Activated CD8-positive, alpha-beta memory T cell treated with anti-CD3 and anti-CD28 coated beads for 4 hours (primary cell): ENCODE measurements around the gene LPCAT1.
"Not testable (repeated sequence)": the region's sequence is repeated elsewhere in the genome, so short reads cannot be mapped to it uniquely, and the experiment has no call there.

Source experiments
- DNase-seq, 2 donors: peaks; one replicate each; pipeline ENCODE4 v3.0.0-alpha.2; 2020; ENCODE audit warnings: low read depth in 2 of 2

Gene LPCAT1

DNA sequence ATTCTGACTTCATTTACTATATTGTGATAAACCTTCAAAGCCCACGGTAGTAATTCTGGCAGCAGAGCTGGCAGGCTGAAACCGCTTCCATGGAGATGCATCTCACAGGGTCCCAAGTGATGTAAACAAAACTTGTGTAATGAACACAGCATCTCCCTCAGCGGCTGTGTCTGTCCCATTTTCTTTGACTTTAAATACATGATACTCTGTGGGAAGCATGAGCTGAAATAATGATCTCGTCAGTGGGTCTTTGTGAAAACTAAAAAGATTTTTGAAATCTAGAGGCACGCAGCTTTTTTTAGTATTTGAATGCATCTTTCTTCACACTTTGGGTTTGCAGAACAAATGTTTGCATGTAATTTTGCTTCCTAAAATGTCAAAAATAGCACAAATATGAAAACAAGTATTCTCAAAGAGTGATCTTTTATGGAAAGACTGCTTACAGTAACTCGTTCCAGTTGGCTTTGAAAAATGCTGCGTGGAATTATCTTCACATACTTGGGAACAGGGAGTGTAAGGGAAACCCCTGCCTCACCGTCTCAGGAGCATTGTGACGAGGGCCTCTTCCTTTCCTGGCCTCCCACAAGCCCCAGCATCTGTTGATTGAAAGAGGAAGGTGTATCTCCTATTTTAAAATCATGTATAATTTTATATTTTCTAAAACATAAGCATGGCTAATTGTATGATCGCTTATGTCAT lies 18.1 kb upstream of the LPCAT1 start:
- DNase-seq, result no peak

DNA sequence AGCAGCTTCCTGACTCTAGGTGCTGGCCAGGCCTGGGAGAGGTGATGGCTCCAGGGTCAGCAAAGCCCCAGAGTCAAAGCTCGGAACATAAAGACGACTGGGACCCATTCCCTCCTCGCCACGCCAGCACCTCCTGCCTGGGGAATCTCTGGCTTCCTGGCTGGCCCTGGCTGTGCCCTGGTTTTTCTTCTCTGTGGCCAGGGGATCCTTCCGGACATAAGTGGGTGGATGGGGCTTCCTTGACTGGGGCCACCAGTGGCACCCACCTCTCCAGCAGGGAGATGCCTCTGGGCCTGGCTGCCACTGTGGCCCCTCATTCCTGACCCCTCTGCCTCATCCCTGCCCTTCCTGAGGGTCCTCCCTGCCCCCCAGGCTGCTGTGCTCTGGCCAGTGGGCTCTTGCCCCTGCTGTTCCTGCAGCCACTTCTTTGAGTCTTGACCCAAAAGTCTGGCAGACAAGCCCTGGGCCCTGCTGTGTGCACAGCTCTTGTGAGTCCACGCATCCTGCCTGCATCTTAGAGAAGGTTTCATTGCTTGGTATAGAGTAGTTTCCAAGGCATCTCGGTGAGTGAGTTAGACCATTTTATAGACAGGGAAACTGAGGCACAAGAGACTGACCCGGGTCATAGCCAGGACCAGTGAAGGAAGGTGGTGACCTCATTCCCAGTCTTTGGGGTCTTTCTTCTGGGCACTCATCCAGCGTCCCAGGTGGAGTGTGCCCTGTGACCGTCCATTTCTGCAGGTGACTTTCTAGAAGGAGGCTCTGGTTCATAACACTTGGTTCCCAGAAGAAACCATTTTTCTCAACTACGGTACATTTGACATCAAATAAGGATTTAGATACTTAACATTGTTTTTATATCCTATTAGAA lies 17.3 kb upstream of the LPCAT1 start:
- no peak for DNase-seq

DNA sequence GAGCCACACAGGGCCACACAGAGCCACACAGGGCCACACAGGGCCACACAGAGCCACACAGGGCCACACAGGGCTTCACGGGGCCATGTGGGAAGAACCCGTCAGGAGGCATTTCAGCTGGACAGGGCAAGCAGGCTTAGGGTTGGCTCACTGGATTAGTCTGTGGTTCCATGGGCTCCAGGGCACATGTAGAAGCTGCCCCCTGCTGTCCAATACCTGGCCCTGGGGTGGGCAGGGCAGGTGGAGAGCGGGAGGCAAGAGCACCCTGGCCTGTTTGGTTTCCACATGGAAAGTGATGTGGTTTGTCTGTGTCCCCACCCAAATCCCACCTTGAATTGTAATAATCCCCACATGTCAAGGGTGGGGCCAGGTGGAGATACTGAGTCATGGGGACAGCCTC lies 16.4 kb upstream of the LPCAT1 start:
- DNase-seq, result no peak

DNA sequence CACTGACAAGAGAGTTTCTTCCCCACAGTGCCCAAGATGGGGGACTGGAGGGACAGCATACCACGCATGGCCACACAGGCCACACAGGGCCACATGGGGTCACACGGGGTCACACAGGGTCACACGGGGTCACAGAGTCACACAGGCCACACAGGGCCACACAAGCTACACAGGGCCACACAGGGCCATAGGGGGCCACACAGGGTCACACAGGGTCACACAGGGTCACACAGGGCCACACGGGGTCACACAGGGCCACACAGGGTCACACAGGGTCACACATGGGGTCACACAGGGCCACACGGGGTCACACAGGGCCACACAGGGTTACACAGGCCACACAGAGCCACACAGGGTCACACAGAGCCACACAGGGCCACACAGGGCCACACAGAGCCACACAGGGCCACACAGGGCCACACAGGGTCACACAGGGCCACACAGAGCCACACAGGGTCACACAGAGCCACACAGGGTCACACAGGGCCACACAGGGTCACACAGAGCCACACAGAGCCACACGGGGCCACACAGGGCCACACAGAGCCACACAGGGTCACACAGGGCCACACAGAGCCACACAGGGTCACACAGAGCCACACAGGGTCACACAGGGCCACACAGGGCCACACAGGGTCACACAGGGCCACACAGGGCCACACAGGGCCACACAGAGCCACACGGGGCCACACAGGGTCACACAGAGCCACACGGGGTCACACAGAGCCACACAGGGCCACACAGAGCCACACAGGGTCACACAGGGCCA lies 15.8 kb upstream of the LPCAT1 start:
- DNase-seq, result not testable (repeated sequence)

DNA sequence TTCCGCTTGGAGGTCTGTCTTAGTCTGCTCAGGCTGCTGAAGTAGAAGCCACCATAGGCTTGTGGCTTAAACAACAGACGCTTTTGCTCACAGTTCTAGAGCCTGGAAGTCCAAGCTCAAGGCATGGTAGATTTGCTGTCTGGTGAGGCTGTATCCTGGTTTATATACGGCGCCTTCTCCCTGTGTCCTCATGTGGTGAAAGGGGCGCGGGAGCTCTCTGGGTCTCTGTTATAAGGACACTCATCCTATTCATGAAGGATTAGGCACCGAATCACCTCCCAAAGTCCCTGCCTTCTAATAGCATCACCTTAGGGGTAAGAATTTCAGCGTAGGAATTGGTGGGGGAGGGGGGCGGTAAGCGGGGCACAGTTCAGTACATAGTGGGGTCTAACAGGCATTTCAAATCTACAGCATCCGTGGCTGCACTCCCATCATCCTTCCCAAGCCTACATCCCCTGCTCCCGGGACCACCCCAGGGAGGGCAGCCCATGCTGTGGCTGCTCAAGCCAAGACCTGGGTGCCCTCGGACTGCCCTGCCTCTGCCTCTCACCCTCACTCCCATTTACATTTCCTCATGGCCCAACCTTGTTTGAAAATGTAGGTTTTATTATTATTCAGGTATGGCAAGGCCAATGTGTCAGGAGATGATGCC lies 15.1 kb upstream of the LPCAT1 start:
- no peak for DNase-seq

DNA sequence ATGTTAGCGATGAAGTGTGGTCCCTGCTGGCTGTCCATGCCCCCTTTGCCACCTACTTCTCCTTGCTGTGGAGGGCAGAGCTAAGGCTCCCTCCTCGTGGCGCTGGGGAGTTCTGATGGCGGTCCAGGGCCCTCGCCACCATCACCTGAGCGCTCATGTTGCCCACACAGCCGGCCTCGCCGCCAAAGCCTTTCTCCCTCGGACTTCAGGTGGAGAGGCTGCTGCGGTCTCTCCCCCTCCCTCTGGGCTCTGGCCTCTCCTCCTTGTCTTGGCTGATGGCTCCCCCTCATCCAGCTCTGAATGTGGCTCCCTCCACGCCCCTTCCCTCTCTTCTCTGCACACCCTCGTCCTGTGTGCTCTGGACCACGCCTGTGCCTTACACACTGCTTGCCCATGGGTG lies 14.5 kb upstream of the LPCAT1 start:
- no peak for DNase-seq

DNA sequence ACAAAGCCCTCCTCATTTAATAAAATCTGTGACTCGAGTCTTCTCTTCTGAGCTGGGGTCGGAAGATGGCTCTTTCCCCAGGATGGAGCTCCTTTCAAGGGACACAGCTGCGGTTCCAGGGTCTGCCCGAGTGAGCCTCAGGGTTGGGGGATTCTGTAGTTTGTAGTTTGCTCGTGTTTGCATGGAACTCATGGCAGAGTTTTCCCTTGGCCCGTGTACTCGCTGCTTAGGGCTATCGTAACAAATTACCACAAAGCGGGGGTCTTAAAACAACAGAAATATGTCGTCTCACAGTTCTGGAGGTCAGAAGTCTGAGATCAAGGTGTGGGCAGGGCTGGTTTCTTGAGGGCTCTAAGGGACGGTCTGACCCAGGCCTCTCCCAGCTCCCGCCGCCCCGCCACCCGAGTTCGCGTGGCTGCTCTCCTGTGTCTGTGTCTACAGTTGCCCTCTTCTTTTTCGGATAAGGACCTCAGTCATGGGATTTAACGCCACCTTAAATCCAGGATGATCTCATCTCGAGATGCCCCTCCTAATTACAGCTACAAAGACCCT lies 13.9 kb upstream of the LPCAT1 start:
- no peak for DNase-seq

DNA sequence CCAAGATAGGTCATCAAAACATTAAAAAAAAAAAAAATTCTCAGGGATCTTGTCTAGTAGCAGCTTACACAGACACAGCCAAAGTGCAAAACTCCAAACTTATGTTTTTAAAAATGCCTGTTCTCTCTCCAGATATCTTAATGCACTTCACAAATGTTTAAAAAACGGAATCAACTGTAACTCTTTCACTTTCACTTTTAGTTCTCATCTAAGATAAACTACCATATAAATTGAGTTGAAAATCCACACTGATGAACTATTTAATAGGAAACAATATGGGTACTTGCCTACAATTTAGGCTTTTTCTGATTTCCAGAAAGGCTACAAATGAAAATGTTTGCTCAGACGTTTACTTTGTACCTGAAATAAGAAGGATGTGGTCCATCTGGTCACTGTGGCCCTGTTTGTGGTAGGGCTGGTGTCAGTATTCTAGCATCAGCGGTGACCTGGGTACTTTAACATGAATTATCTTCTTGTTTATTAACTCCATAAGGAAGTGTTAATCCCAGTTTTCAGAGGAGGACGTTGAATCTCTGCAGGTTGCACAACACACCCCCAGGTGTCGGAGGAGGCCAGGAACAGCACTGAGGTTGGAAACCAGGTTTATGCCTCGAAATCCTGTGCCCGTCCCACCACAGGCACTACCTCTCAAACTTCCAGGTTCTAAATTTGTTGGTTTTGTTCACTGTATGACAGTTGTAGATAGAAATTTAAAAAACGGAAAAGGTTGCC lies 13.3 kb upstream of the LPCAT1 start:
- DNase-seq, result no peak

DNA sequence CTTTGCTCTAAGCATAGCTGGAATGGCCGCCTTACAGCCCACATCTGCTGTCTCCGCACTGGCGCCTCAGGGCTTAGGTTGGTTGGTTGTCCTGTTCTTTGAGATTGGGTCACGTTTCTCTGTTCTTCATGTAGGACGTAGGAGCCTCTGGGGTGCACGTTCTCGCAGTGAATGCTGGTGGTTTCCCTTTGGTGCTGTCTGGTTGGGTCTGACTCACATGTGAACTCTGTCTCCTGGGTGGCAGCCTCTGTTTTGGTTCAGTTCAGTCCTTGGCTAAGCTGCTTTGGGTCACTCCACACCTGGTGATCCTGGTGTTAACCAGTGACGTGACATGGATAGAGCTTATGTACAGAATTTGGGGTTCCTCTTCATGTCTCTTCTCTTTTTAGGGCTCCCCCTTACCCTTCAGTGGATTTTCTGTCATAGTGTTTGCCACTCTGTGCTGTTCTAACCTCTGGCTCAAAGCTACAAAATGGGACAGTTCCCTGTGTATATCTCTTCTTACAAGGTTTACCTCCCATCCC lies 12.6 kb upstream of the LPCAT1 start:
- peak; percentile 41 to 45 for DNase-seq

DNA sequence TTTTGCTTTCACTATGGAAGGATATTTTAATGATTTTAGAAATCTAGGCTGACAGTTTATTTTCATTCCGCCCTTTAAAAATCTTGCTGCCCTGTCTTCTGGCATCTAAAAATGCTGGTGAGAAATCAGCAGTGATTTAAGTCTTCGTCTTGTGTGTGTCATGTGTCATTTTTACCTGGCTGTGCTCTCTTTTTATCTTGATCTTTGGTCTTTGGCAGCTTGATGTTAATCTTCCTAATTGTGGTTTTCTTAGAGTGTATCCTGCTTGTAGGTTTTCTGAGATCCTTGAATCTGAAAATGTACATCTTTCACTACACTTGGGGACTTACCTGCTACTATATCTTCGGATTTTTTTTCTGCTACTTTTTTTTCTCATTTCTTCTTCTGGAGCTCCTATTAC lies 11.9 kb upstream of the LPCAT1 start:
- DNase-seq, result no peak

DNA sequence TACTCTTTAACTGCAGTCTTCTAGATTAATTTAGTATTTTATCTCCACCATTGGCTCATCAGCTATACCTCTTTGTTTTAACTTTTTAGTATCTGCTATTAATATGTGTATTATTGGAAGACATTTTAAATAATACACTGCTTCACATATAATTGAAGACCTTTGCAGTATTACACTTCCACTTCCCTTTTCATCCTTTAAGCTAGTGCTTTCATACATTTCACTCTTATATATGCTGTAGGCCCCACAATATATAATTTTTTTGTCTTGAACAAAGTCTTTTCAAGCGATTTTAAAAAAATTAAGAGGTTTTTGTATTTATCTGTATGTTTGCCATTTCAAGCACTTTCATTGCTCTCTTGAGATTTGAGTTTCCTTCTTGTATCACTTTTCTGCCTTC lies 8.6 kb upstream of the LPCAT1 start:
- DNase-seq, result no peak

DNA sequence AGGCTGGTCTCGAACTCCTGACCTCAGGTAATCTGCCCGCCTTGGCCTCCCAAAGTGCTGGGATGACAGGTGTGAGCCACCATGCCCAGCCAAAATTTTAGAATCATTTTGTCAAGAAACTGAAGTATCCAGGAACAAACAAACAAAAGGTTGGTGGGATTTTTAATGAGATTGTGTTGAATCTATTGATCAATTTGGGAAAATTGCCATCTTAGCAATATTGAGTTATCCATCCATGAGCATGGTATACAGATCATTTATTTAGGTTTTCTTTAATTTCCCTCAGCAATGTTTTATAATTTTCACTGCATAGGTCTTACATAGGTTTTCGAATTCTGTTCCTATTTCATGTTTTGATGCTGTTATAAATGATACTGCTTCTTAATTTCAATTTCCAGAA lies 5.7 kb upstream of the LPCAT1 start:
- DNase-seq, result no peak

DNA sequence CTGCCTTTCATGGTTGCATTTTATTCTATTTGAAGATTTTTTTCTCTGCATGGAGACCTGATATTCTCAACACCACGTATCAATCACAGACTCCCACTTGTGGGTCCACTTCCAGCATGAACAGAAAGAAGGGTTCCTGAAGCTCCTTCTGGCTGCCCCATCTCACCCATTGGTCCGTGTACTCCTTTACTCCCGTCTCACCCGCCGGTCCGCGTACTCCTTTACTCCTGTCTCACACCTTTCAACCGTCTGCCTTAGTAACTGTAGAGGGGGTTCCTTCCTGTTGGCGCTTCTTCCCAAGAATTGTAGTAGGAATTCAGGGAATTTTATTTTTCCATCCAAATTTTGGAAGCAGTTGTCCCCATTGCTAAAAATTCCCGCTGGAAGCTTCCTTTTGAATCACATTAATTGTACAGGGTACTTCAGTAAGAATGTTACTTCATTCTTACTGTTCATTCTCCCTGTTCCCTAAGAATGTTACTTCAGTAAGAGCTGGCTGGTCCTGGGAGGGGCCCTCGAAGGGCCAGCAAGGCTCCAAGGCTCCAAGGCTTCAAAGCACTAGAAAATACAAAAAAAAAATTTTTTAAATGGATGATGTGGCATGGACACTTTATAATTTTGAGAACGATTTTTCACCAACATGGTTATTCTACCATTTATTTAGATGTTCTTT lies 3.9 kb upstream of the LPCAT1 start:
- no peak for DNase-seq

DNA sequence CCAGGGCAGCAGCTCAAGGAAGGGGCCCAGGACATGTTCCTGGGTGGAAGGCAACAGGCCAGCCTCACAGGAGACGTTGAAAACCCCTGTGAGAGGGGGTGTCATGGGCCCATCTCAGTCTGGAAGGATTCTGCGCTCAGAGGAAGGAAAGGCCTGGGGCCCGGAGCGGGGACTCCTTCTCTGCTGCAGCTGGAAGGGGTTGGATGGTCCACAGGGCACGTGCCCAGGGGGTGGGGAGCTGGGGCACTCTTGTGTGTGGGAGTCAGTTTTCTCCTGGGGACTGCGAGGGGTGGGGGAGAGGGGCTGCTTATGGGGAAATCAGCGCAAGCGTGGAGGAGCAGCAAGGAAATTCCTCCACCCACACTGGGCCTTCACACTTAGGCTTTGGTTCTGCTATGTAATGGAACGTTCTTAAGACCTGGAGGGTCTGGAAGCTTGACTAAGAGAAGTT lies 2.9 kb upstream of the LPCAT1 start:
- DNase-seq, result no peak

DNA sequence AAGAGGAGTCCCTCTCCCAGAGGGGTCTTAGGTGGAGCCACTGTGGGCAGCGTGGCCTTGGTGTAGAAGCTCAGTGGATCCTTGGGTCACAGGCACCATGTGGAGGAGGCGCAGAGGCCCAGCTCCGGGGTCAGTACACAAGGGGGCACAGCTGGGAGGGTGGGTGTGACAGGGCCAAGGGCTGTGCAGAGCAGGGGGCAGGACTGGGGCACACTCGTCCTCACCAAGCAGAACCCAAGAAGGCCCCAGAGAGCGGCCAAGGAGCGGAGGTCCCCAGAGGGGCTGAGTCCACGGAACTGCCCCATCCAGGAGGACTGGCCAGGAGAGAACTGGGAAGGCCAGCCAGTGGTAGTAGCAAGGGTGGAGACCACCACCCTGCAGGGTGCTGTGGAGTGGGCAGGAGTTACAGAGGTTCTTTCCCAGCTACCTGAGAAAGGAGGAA lies 2.5 kb upstream of the LPCAT1 start:
- no peak for DNase-seq

DNA sequence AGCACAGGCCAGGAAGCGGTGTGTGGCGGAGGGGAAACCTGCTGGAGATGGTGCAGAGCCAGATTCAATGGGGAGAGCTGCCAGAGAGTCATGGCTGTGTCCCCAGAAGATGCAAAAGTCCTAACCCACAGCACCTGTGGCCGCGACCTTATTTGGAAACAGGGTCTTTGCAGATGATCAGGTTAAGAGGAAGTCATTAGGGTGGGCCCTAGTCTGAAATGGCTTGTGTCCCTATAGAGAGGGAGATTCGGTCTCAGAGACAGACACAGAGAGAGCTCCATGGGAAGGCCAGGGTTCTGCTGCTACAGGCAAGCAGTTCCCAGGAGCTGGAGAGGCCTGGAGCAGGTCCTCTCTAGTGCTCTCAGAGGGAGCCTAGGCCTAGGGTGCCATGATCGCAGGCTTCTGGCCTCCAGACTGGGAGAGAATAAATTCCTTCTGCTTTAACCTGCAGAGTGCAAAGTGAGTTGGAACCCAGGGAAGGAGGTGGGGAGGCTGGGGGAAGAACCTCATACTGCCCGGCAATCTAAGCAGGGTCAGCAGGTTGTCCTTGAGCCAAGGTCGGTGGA lies 1.9 kb upstream of the LPCAT1 start:
- DNase-seq, result no peak

DNA sequence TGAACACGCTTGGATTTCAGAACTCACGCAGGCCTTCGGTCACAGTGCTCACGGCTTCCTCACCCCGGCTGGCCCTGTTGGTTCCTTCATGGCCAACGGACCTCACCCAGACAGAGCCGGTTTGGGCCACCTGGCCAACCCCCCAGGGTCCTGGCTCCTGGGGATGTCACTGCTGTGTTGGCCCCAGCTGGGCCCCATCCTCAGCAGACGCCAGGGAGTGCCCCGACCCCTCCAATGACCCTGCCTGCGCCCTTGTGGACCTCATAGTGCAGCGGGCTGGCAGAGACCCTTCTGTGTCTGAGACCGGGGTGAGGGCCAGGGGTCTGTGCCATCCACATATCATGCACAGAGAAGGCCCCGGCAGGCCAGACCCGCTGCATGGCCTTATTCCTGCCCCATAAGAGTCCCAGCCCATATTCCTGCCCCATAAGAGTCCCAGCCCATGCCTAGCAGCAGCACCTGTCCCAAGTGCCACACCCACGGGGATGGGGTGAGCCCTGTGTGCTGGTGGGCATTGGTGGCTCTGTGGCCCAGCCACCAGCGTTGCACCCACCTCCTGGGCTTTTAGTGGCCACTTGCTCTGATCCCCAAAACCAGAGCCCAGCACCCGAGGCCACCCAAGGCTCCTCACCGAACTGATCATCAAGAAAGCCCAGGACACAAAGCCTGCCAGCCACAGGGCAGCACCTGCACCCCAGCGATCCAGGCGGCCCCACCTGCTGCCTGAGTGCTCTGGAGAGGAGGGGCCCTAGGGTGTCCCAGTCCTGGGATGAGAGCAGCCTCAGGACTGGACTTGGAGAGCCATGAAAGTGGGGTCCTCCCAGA lies 1.3 kb upstream of the LPCAT1 start:
- no peak for DNase-seq

DNA sequence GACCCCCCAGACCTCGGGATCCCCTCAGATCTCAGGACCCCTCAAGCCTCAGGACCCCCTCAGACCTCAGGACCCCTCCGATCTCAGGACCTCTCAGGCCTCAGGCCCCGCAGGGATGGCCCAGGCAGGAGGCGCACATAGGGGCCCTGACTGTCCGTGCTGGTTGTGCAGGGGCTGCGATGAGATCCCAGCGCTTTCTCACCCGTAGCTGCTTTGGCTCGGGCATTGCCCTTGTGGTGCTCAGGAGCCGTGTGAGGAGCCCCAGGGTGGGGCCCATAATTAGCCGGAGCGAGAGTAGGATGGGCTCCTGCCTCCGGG lies 680 bp upstream of the LPCAT1 start:
- no peak for DNase-seq

DNA sequence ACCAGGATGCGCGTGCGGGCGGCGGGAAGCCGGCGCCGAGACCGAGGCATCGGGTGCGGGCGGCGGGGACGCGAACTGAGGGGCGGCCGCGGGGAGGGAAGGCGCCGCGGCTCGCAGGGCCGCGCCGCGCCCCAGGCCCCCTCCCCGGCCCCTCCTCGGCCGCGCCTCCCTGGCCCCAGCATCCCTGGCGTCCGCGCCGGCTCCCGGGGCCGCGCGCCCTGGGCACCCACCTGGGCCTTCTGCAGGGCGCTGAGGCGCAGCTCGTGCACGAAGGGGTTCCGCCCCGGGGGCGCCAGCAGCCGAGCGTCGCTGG lies 324 bp downstream of the LPCAT1 start:
- no peak for DNase-seq
